MCF 10A (cell line): Measurements from ENCODE around the gene DCTPP1. TPM values are rescaled to one million over a fixed set of nuclear protein-coding genes. Genes with fewer than 3 reads are reported as not detected.
"Not testable (repeated sequence)": the region's sequence is repeated elsewhere in the genome, so short reads cannot be mapped to it uniquely, and the experiment has no call there.

Experiments
- BruUV-seq: library from RNA; stranded (reverse); fragments of 400-500 nt; replicated peaks from 2 replicates; lab custom pipeline; 2021; lab: Mats Ljungman, UMichigan
- CTCF ChIA-PET: fragments of 300-600 bp; sonication (Branson Sonifier 250); formaldehyde crosslinking; extraction: SDS; loops from one replicate; lab custom pipeline; 2021; ENCODE audit warnings: antibody characterized with exemption, inconsistent platforms; lab: Yijun Ruan, JAX
- POLR2A ChIA-PET: fragments of 300-600, 350-650 bp; sonication (Branson Sonifier 250); formaldehyde crosslinking; extraction: SDS; loops from one replicate; lab custom pipeline; 2020; ENCODE audit warnings: antibody characterized with exemption, inconsistent platforms; lab: Yijun Ruan, JAX
- DNase-seq: peaks from one replicate; pipeline ENCODE4 v3.0.0-alpha.2; 2018; ENCODE audit not compliant: unreplicated experiment
- H3K27ac Mint-ChIP-seq: one replicate; pipeline ENCODE4 v1.8.0; 2022; ENCODE audit warnings: mild to moderate bottlenecking, low read depth, mixed read lengths; ENCODE audit not compliant: unreplicated experiment
- H3K27me3 Mint-ChIP-seq: one replicate; pipeline ENCODE4 v1.8.0; 2022; ENCODE audit warnings: mixed read lengths; ENCODE audit not compliant: insufficient read depth, unreplicated experiment
- H3K36me3 Mint-ChIP-seq: one replicate; pipeline ENCODE4 v1.8.0; 2022; ENCODE audit warnings: mild to moderate bottlenecking, moderate library complexity, mixed read lengths; ENCODE audit not compliant: insufficient read depth, unreplicated experiment
- H3K4me1 Mint-ChIP-seq: one replicate; pipeline ENCODE4 v1.8.0; 2022; ENCODE audit warnings: mixed read lengths; ENCODE audit not compliant: insufficient read depth, unreplicated experiment
- H3K4me3 Mint-ChIP-seq: one replicate; pipeline ENCODE4 v1.8.0; 2022; ENCODE audit warnings: mild to moderate bottlenecking, moderate library complexity, mixed read lengths; ENCODE audit not compliant: unreplicated experiment
- H3K9me3 Mint-ChIP-seq: one replicate; pipeline ENCODE4 v1.8.0; 2022; ENCODE audit warnings: mixed read lengths; ENCODE audit not compliant: unreplicated experiment
- CTCF ChIP-seq: fragments of 200-600 bp; IDR thresholded peaks from one replicate; pipeline ENCODE4 v1.8.0; 2022; ENCODE audit warnings: antibody characterized with exemption, mild to moderate bottlenecking; ENCODE audit not compliant: unreplicated experiment
- intact Hi-C: fragments of 100-400 bp; cut with micrococcal nuclease; formaldehyde crosslinking; loops from 2 replicates; pipeline ENCODE4 v1.14.1; 2022
- total RNA-seq: library from RNA; stranded (reverse); gene quantifications from 2 replicates; pipeline ENCODE4 v1.2.3, GENCODE V29; 2022

The DCTPP1 gene
- total RNA-seq, 1 experiment from 2014 or later = 42.4 TPM

GRCh38 chr16:30470632-30470995, 40.8 kb upstream of the DCTPP1 start:
- intact Hi-C loops = no loop called here
- Mint-ChIP-seq H3K9me3 (no peaks in the 10 kb centered on the region), H3K4me3 (no peak overlapping the region), H3K27ac (no peak overlapping the region), H3K4me1 (peaks cover 8% of the 10 kb centered on the region), H3K27me3 (no peaks in the 10 kb centered on the region), H3K36me3 (no peaks in the 10 kb centered on the region)
- CTCF ChIA-PET = no interaction called here
- no peak for TF ChIP-seq CTCF
- BruUV-seq = no TSS peak
- POLR2A ChIA-PET = interaction anchor here (0.9 to 1.3 kb wide), 2 partner anchors 18 to 25 kb away, joined by 3 read pairs; partner anchors contain the start of gene SEPHS2
- no peak for DNase-seq

- BruUV-seq = no TSS peak
- TF ChIP-seq CTCF = no peak
- H3K27ac Mint-ChIP-seq = peak overlapping the region; percentile 77
- peaks cover 8% of the 10 kb centered on the region for H3K4me1 Mint-ChIP-seq
- no peaks in the 10 kb centered on the region for H3K9me3 Mint-ChIP-seq
- H3K4me3 Mint-ChIP-seq = no peak overlapping the region
- H3K27me3 Mint-ChIP-seq = no peaks in the 10 kb centered on the region
- ChIA-PET CTCF (no interaction called here), POLR2A (interaction anchor here (0.9 kb wide), 1 partner anchor 19 kb away, joined by 3 read pairs; no protein-coding TSS in a partner anchor)
- H3K36me3 Mint-ChIP-seq = no peaks in the 10 kb centered on the region
- intact Hi-C loops = no loop called here
- DNase-seq = no peak
Measured at GRCh38 chr16:30470170-30470512, 40.3 kb upstream of the DCTPP1 start.

GRCh38 chr16:30464078-30464477, 34.2 kb upstream of the DCTPP1 start:
- ChIA-PET CTCF (interaction anchor here (0.7 kb wide), 1 partner anchor 51 kb away, joined by 6 read pairs; no protein-coding TSS in a partner anchor), POLR2A (interaction anchor here (0.6 kb wide), 1 partner anchor 16 kb away, joined by 5 read pairs; no protein-coding TSS in a partner anchor)
- H3K36me3 Mint-ChIP-seq = no peaks in the 10 kb centered on the region
- no peaks in the 10 kb centered on the region for H3K27me3 Mint-ChIP-seq
- no peak overlapping the region for H3K27ac Mint-ChIP-seq
- H3K4me3 Mint-ChIP-seq = no peak overlapping the region
- BruUV-seq = no TSS peak
- TF ChIP-seq CTCF = no peak
- intact Hi-C loops = no loop called here
- H3K9me3 Mint-ChIP-seq = no peaks in the 10 kb centered on the region
- DNase-seq = no peak
- H3K4me1 Mint-ChIP-seq = no peaks in the 10 kb centered on the region

GRCh38 chr16:30461426-30461825, 31.6 kb upstream of the DCTPP1 start:
- H3K9me3 Mint-ChIP-seq, DNase-seq, H3K27me3 Mint-ChIP-seq, H3K4me1 Mint-ChIP-seq, H3K27ac Mint-ChIP-seq, BruUV-seq, intact Hi-C loops, H3K4me3 Mint-ChIP-seq, H3K36me3 Mint-ChIP-seq: not testable (repeated sequence)
- ChIA-PET POLR2A (interaction anchor here (0.5 kb wide), 1 partner anchor 123 kb away, joined by 3 read pairs; no protein-coding TSS in a partner anchor), CTCF (interaction anchor here (0.7 to 1.6 kb wide), 4 partner anchors 12 to 419 kb away, joined by 3 to 7 read pairs (median 4); partner anchors contain the start of gene PRR14)
